UCSD-AML1 (cell line): ENCODE measurements around the gene TAOK2.
"Not testable (repeated sequence)": the region's sequence is repeated elsewhere in the genome, so short reads cannot be mapped to it uniquely, and the experiment has no call there.

Source experiments
- DNase-seq: peaks from one replicate; lab custom pipeline; 2025; ENCODE audit not compliant: unreplicated experiment; lab: John Stamatoyannopoulos, UW

Gene TAOK2

GRCh38 chr16:30022887-30023286 is 49.2 kb downstream of the TAOK2 start, which contains the start of gene C16orf92:
C16orf92 (plus strand) TSS chr16:30023198; CDS start chr16:30023341, 143 bp downstream.
- DNase-seq, result no peak

- no peak for DNase-seq
Observed at GRCh38 chr16:30023586-30023985, 49.9 kb downstream of the TAOK2 start.

GRCh38 chr16:30024451-30024850 is 50.8 kb downstream of the TAOK2 start:
- DNase-seq, result no peak

GRCh38 chr16:30025156-30025555 is 51.5 kb downstream of the TAOK2 start:
- DNase-seq, result no peak

GRCh38 chr16:30025574-30025973 is 51.9 kb downstream of the TAOK2 start:
- DNase-seq, result no peak

GRCh38 chr16:30026449-30026848 is 52.8 kb downstream of the TAOK2 start:
- no peak for DNase-seq

GRCh38 chr16:30027588-30028437 is 54.1 kb downstream of the TAOK2 start:
- DNase-seq, result no peak

GRCh38 chr16:30028438-30029076 is 54.9 kb downstream of the TAOK2 start:
- peak; percentile 48 for DNase-seq

GRCh38 chr16:30030011-30030685 is 56.5 kb downstream of the TAOK2 start:
- no peak for DNase-seq

- no peak for DNase-seq
Observed at GRCh38 chr16:30030841-30031413, 57.3 kb downstream of the TAOK2 start, which contains the start of gene TLCD3B. TLCD3B (minus strand) TSS chr16:30031271; CDS start chr16:30030527, 744 bp downstream.

GRCh38 chr16:30031477-30031918 is 57.8 kb downstream of the TAOK2 start:
- no peak for DNase-seq

GRCh38 chr16:30032083-30032819 is 58.6 kb downstream of the TAOK2 start:
- peak; percentile 54 for DNase-seq

GRCh38 chr16:30033270-30033669 is 59.6 kb downstream of the TAOK2 start:
- DNase-seq, result no peak

- no peak for DNase-seq
Observed at GRCh38 chr16:30040221-30040620, 66.6 kb downstream of the TAOK2 start.

GRCh38 chr16:30040690-30041089 is 67.0 kb downstream of the TAOK2 start:
- not testable (repeated sequence) for DNase-seq

GRCh38 chr16:30041841-30042240 is 68.2 kb downstream of the TAOK2 start:
- DNase-seq, result no peak
